NCI-H748 (cell line): Measurements from ENCODE around the gene SEPTIN2.
"Not testable (repeated sequence)": the region's sequence is repeated elsewhere in the genome, so short reads cannot be mapped to it uniquely, and the experiment has no call there.

Experiments
- DNase-seq: peaks from one replicate; lab custom pipeline; 2025; ENCODE audit not compliant: unreplicated experiment; lab: John Stamatoyannopoulos, UW

Gene SEPTIN2

DNA sequence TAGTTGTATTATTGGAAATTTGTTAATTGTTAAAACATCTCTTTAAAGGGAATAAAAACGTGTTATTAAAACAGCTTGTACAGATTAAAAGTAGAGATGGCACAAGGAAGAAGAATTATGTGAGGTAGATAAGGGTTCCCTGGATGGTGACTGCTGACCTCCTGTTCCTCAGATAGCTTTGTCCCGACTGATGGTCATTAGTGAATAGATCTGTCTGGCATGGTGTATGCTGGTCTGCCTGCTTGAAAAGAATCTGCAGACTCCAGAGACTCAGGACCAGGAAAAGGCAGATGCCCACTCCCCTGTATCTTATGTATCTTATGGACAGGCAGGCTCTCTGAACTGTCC, 34.8 kb downstream of the SEPTIN2 start:
- no peak for DNase-seq

DNA sequence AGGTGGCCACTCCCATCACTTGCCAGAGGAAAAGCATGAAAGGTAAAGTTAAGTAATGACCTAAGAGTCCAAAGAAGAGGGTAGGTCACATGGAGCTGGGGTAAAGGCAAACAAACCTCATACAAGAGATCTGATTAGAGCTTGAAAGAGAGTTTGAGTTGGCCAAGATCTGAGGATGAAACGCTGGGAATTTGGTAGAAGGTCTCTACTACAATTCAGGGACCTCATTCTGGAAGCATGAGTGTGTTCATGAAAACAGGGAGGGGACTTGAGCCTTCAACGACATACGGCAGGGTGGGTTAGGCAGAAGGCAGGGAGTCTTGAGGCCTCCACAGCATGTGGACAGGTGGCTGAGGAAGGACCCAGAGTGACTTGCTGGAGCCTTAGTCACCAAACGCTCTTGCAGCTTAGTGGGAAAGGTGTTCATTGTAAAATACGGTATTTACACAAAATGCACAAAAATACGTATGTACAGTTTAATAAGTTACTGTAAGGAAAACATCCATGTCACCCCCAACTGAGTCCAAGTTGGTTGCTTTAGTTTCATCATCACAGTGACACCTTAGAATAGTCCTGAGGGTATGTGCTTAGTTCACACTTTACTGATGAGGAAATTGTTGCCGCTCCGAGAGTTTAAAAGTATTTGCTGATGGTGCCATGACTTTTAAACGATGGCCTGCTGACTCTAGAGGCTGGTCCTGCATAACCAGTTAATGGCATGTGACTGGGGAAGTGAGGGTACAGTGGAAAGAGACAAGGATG, 35.3 kb downstream of the SEPTIN2 start:
- no peak for DNase-seq

DNA sequence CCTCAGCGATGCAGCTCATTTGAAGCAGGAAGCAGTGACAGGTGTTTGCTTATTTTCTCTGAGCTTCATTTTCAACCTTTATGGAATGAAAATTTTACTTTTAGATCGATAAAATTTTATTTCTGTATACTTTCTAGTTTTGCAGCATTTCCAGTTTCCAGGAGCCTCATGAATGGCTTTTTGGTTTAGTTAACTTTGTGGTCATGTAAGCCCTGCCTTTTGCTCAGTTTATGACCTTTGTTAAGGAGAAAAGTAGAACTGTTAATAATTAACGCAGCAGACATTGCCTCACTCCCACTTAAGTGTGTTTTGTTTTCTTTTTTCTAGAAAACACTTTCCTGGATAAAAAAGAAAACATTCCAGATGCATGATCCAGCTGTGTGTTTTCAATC, 35.9 kb downstream of the SEPTIN2 start:
- no peak for DNase-seq

DNA sequence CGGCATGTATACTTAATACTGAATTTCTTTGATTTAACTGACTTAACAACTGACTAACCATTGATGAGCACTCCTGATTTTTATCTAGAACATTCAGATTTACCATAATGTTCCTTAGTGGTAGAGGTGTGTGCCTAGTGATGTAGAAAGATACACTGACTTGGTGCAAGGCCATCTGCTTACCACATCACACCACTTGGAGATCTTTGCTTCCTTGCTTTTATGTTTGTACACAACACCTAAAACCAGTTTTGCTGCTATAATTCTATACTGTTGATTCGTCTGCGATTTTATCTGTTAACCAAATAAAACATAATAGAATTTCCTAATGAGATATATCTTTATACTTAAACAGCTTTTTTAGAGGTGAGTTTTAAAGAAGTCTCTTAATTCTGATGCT, 36.5 kb downstream of the SEPTIN2 start:
- no peak for DNase-seq

DNA sequence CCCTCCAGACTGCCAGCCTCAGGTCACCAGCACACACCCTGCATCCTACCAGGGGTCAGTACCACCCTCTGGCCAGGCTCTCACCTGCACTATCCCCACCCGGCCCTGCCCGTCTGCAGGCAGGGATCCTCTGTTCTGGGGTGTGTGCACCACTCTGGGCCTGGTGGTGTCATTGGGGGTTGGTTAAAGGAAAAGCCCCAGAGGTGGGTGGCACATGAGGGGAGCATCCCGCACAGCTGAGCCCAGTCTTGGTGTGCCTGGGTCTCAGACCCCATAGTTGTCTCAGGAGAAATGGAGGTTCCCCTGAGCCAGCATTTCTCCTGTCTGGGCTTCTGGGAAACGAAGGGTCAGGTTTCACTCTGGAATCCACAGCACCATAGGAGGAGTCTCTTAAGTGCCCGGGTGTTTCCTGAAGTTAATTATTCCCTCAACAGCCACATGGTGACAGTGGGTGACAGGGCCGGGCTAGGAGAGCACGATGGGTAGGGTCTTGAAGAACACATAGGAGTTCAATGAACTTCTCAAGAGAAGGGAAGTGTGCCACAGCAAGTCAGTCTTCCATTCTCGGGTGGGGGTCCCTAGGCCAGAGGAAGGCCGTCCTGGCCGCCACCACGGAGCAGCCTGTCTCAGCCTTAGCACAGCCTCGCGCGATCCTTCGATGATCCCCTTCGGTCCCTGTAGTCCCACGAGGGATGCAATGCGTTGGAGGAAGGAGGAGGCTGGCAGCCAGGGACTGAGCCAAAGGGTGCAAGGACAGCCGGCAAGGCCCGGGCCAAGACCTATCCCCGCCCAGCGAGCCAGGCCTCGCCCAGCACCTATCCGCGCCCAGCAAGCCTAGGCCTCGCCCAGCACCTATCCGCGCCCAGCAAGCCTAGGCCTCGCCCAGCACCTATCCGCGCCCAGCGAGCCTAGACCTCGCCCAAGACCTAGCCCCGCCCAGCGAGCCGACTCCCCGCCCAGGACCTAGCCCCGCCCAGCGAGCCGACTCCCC, 39.2 kb downstream of the SEPTIN2 start:
- DNase-seq, result peak; percentile 87

DNA sequence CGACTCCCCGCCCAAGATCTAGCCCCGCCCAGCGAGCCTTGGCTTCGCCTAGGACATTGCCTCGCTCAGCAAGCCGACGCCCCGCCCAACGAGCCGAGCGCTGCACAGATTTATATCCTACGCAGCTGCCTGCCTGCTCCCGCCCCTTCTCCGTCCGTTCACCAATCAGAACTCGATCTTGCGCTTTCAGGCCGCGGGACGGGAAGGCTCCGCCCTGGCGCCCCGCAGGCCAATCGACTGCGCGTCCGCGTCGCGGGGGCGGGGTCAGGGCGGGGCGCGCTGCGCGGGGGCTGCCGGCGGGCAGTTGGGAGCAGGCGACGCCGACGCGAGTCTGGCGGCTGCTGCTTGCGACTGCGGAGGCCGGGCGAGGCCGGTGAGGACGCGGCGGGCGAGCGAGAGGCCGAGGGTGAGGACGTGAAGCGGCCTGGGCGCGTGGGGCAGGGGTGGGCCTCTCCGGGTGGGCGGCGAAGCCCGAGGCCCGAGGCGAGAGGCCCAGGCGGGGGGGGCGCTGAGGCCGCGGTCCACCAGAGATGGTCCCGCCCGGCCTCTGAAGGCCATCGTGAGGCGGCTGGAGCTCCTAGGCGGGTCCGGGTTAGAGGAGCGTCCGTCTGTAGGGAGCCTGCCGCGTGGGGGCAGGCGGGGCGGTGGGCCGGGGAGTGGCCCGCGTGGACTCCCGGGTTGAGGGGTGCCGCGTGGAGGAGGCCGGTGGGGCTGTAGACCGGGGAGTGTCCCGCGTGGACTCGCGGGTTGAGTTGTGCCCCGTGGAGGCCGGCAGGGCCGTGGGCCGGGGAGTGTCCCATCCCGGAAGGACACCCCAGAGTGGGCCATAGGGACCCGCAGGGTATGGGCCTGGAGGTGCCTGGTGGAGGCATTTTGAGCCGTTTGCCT, 40.5 kb downstream of the SEPTIN2 start, which contains the start of gene FARP2:
TSS of gene FARP2 (plus strand) at position 303 of the 888 bp plus-strand sequence. CDS start 16,823 bp downstream, outside the sequence.
- DNase-seq, result peak; percentile 99

DNA sequence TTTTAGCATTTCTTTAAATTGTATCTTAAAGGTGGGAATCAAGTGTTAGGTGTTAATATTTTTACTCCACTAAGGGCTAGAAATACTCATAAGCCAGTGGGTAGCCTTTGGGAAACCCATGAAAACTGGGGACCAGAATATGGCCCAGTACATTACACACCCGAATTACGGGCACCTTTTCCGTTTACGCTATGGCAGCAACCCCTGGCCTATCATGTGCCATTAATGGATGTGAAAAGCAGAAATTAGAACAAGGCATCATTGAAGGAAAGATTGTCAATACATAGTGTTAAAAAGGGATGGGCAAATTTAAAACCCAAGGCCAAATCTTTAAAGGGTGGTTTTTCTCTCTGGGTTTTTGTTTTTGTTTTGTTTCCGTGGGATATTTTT, 41.1 kb downstream of the SEPTIN2 start:
- DNase-seq, result peak; percentile 29

DNA sequence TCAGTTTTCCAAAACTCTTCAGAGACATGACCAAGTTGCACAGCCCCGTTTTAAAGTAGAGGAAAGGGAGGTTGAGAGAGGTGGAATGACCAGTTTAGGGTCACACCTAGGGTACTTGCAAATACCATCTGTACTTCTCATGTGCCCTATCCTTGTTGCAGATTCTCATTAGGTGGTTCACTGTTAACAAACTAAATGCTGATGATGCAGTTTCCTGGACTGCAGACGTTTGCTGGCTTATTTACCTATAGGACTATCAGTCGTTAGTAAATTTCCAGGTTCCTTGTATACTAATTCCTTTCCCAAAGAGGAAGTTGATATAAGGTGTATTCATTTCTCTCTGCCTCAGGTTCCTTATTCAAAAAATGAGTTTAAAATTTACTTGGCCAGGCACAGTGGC, 41.8 kb downstream of the SEPTIN2 start:
- no peak for DNase-seq

DNA sequence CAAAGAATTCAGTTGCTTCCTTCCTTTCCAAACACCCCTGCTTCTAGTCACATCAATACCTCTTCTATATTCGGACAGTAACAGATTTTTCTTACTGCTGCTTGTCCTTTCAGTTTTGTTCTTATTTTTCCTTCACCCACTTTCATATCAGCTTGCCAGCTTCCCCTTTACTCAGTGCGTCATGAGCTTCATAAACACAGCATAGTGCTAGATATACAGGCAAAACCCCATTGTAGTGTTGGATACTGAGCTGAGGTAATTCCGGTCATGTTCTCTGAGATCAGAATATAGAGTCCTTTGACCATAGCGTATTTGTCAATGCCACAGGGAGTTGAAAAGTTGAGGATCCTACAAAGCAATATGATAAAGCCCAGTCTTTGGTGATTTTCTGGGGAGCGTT, 42.7 kb downstream of the SEPTIN2 start:
- DNase-seq, result no peak

DNA sequence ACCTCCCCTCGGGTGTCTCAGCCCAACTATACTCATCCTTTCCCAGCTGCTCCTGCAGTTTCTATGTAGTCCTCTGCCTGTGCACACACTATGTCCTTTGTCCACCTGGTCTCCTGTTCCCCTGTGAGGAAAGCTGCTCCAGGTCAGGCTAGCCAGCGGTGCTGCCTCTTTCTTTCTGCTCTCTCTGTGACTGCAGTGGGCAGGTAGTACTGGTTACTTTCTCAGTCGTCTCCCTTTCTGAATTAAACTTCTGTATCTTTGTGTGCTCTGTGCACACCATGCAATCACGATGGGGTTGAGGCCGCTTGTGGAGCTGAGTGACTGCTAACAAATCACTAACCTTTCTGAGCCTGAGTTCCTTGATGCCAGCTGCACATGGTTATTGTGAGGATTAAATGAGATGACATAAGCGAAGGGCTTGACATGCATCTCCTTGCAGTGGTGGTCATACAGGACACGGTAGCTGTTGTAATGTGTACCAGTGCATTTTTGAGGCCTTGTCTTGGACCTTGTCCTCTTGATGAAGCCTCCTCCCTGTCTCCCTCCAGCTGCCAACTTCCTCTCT, 43.8 kb downstream of the SEPTIN2 start:
- no peak for DNase-seq

DNA sequence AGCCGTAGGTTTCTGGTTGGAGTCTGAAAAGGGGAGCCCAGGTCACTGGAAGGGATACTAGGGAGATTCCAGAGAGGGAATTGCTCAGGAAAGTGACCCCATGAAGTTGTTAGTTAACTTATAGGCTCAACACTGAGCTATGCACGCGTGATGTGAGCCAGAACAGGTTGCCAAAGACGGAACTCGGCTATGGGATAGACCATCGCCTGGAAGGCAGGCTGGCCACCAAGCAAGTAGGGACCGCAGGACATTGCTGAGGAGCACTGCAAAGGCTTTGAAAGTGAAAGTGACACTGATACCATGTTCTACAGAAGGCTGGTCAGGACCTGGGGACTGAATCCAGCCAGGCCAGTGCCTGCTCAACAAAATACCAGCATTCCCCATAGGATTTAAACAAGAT, 47.7 kb downstream of the SEPTIN2 start:
- no peak for DNase-seq

DNA sequence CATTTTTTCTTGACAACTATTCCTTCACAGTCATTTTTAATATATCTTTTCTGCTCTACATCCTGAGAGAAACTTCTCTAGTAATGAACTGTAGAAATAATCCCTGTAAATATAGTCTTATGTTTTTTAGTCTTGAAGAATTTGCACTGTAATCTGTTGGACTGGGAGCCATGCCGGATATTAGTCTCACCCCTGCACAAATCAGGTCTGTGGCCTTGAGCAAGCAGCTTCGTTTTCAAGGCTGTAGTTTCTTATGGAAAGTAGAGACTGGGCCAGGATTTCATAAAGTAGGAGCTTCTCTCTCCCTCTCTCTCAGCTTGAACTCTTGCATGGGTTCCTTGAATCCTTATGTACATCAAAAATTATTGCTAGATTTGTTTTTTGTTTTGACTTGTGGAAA, 49.1 kb downstream of the SEPTIN2 start:
- no peak for DNase-seq

DNA sequence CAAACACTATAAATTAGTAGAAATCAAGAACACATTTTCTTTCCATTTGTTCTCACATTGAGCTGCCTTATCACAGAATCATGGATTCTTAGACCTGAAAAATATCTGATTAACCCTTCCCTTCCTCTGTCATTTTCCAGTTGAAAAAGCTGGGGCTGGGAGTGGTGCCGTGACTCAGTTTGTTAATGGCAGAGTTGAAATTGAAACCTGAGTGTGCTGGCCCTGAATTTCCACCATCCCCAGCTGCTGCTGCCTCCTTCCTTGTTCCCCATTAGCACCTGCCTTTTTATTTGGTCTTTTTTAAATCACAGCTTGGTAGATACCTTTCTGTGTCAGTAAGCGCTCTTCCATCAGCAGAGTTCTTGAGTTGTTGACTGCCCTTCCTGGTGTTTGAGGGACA, 51.0 kb downstream of the SEPTIN2 start:
- DNase-seq, result no peak

DNA sequence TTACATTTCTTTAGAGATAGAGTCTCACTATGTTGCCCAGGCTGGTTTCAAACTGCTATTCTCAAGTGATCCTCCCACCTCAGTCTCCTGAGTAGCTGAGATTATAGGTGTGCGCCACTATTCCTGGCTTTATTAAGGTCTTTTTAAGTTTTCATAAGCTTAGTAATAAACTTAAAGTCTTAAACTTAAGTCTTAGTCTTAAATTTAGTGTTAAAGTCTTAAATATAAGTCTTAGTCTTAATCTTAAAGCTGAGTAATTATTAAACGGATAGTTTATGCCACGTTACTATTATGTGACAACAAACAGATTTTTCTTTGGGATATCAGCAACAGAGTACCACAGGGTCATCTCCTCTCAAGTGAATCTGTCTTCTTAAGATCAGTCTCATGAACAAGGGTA, 52.9 kb downstream of the SEPTIN2 start:
- no peak for DNase-seq

DNA sequence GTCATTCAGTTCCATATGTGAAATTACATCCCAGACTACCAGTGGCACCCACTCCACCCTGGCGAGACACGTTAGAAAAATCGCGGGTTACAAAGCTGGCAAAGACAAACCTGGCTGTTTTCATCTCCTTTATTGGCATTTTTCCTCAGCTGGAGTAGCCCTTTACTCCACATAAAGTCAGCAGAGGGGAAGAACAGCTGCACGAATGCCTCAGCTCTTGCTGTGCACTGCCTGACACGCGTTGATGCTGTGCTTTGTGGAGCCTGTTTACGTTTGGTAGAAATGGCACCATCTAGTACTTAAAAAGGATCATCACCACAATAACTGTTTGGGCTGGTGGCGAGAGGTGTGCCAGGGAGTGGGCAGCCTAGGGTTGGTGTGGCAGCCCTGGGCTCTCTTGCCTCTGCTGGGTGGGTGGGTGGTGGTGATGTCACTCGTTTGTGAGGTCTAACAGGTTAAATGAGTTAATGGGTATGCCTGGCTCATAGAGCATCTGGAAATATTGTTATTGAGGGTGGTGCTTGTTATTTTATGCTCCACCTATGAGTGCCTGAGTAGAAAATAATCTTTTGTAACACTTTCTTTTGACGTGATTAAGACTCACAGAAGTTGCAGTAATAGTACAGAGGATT, 56.8 kb downstream of the SEPTIN2 start:
- DNase-seq, result no peak

DNA sequence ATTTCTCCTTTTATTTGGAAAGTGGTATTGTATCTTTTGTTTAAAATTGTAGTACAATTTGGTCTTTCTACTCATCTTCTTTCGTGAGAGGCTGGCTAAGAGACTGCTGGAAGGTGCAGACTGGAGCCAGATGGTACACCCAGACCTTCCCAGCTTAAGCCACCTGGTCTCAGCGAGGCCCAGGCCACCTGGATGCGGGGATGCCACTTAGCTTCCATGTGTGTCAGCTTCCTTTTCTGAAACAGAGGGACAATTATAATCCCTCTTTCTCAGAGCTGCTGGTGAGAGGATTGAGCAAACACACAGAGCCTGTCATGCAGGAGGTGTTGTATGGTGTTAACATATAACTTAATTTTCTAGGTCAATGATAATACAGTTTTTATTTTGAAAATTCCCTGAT, 57.7 kb downstream of the SEPTIN2 start:
- DNase-seq, result peak; percentile 30

DNA sequence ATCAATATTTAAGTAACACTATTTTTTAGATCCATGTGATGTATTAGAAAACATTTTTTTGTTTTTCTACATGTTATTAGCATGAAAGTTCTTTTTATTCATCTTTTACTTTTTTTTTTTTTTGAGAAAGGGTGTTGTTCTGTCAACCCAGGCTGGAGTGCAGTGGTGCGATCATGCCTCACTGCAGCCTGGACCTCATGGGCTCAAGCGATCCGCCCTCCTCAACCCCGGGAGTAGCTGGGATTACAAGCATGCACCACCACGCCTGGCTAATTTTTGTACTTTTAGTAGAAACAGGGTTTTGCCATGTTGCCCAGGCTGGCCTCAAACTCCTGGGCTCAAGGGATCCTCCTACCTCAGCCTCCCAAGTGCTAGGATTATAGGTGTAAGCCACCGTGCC, 58.2 kb downstream of the SEPTIN2 start:
- DNase-seq, result not testable (repeated sequence)

DNA sequence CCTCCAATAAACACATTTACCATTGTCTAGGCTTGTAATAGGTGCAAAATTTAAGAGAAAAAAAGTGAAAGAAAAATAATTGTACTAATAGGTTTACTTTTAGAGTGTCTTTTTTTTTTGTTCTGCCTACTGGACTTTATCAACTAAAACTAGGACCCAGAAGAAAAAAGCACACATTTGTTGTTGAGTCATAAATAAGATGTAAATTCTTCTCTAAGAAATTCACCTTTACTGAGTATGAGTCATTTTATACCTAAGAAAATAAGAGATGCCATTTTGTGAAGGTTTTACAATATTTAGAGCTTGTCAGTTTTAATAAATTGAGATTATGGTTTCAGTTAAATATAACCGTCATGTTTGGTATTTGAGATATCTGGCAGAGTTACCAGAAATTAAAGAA, 59.6 kb downstream of the SEPTIN2 start:
- DNase-seq, result no peak

DNA sequence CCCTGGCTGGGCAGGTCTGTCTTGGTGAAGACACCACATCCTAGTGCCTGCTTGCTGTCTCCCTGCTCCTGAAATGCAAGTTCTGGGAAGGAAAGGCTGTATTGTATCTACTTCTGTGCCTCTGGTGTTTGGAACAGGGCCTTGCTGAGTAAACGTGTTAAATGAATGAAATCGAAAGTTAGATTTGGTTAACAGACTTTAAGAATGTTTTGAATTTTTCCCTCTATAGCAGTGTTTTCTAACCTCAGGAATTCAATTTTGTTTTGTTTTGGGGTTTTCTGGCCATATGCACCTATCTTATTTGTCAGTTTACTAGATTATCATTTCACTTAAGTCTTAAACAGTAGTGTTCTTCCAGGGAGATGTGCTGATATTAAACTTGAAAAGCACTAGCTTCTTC, 61.1 kb downstream of the SEPTIN2 start:
- DNase-seq, result no peak

DNA sequence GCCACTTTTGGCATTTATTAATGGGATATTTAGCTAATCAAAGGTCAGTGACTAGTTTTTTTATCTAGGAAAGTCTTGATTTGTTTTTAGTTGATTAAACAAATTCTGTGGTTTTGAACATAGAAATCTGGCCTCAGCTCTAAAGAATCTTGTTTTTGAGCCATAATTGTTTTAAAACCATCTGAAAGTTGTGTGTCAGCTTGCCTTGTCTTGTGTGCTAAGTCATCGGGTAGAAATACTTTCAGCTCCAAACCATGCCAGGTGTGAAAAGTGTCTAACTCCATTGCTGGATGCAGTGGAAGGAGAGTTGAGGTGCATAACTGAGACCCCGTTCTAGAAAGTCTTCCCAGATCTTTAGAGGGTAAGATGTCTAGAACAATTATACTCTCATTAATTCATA, 63.1 kb downstream of the SEPTIN2 start:
- no peak for DNase-seq
